Gastrocnemius medialis (tissue), 4 donors: ENCODE results near the gene CEPT1. TPM values are rescaled to one million over a fixed set of nuclear protein-coding genes. Genes with fewer than 3 reads are reported as not detected.

Experiments
- ATAC-seq, 2 donors: fragments of 150-250 bp; one replicate each; pipeline ENCODE4 v1.9.1; 2016
- DNase-seq, 2 donors: peaks; one replicate each; pipeline ENCODE4 v3.0.0-alpha.2; 2019
- H3K27ac ChIP-seq, 4 donors: fragments of 200-600 bp; sonication (generic); 1 replicate in 1 of 4; 2 replicates in 3 of 4; pipeline ENCODE4 v1.5.1; 2016 to 2018; ENCODE audit warnings: mild to moderate bottlenecking in 2 of 4, moderate library complexity in 1 of 4
- H3K27me3 ChIP-seq, 3 donors: fragments of 200-600 bp; sonication (generic) in 2 of 3; 1 replicate in 1 of 3; 2 replicates in 2 of 3; pipeline versions ENCODE4 v1.5.1 to v1.6.0; 2016 to 2019; ENCODE audit warnings: mild to moderate bottlenecking in 1 of 3, moderate library complexity in 1 of 3
- H3K36me3 ChIP-seq, 2 donors: fragments of 200-600 bp; sonication (generic) in 1 of 2; one replicate each; pipeline ENCODE4 v1.5.1; 2017 to 2018
- H3K4me1 ChIP-seq, 2 donors: fragments of 200-600 bp; sonication (generic) in 1 of 2; one replicate each; pipeline ENCODE4 v1.5.1; 2016 to 2017; ENCODE audit warnings: mild to moderate bottlenecking in 2 of 2
- H3K4me3 ChIP-seq, 4 donors: fragments of 200-600 bp; sonication (generic) in 3 of 4; 1 replicate in 1 of 4; 2 replicates in 3 of 4; pipeline ENCODE4 v1.5.1; 2016 to 2019; ENCODE audit warnings: mild to moderate bottlenecking in 2 of 4
- H3K9me3 ChIP-seq, 3 donors: fragments of 200-600 bp; sonication (generic) in 2 of 3; 1 replicate in 1 of 3; 2 replicates in 2 of 3; pipeline ENCODE4 v1.5.1; 2016 to 2019
- POLR2A ChIP-seq, 2 donors: fragments of 450-650 bp; IDR thresholded peaks; one replicate each; pipeline ENCODE4 v1.6.1; 2017; ENCODE audit warnings: antibody characterized with exemption in 2 of 2, mild to moderate bottlenecking in 2 of 2, moderate library complexity in 2 of 2
- in situ Hi-C, 4 donors: fragments of 200-750 bp; cut with MboI; loops; one replicate each; pipeline versions ENCODE4 v1.15.0 to v1.8.0; 2017; ENCODE audit warnings: low sequenced_read_pairs in 4 of 4
- intact Hi-C: fragments of 100-400 bp; cut with DNase I; formaldehyde crosslinking; loops from one replicate; pipeline ENCODE4 v1.15.1; 2023; ENCODE audit warnings: low total_unique reads
- total RNA-seq, 4 donors: library from RNA; depleted of rRNA; stranded (reverse); fragments of >200 nt; gene quantifications; one replicate each; pipeline versions ENCODE4 v1.1.0 to v1.2.3, GENCODE V29; 2016
- TF ChIP-seq, protein P1 (sequence below), 5 experiments: fragments of 450-650 bp in 3 of 5; fragments of 200-600 bp in 2 of 5; sonication (generic) in 2 of 5; IDR thresholded peaks in 4 of 5; conservative IDR thresholded peaks in 1 of 5; 1 replicate in 4 of 5; 2 replicates in 1 of 5; pipeline ENCODE4 v1.5.1; 2016 to 2019; ENCODE audit warnings: antibody characterized with exemption in 5 of 5, mild to moderate bottlenecking in 3 of 5, moderate library complexity in 3 of 5

Gene CEPT1
- total RNA-seq, 4 donors from 2014 or later: 8.2 to 14.8 (median 10.6) TPM

- peak in 1 of 2 donors; percentile 31 for ATAC-seq
- Histone ChIP-seq H3K4me3 (peak within 1 kb of the TSS in 1 of 4 donors; percentile 6), H3K4me1 (peaks cover 0 to 5% of the 10 kb centered on the region in 2 donors), H3K27me3 (peaks cover 14 to 25% (median 17%) of the 10 kb centered on the region in 3 donors), H3K9me3 (no peaks in the 10 kb centered on the region), H3K27ac (no peak within 1 kb of the TSS), H3K36me3 (no peaks in the 10 kb centered on the region)
- intact Hi-C loops (no loop called here), in situ Hi-C loops (no loop called here)
- TF ChIP-seq, protein P1, sequence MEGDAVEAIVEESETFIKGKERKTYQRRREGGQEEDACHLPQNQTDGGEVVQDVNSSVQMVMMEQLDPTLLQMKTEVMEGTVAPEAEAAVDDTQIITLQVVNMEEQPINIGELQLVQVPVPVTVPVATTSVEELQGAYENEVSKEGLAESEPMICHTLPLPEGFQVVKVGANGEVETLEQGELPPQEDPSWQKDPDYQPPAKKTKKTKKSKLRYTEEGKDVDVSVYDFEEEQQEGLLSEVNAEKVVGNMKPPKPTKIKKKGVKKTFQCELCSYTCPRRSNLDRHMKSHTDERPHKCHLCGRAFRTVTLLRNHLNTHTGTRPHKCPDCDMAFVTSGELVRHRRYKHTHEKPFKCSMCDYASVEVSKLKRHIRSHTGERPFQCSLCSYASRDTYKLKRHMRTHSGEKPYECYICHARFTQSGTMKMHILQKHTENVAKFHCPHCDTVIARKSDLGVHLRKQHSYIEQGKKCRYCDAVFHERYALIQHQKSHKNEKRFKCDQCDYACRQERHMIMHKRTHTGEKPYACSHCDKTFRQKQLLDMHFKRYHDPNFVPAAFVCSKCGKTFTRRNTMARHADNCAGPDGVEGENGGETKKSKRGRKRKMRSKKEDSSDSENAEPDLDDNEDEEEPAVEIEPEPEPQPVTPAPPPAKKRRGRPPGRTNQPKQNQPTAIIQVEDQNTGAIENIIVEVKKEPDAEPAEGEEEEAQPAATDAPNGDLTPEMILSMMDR (IDR thresholded peaks at IDR 0.05 in 4 of 5, conservative IDR thresholded peaks at IDR 0.05 in 1 of 5): no peak
- TF ChIP-seq POLR2A (IDR thresholded peaks at IDR 0.05): peak; percentile 16 to 37
- DNase-seq: peak; percentile 44 to 51
These were observed 60.1 kb downstream of the CEPT1 start, which contains the start of gene DENND2D for GRCh38 chr1:111199881-111200801. Gene DENND2D (minus strand): TSS chr1:111200646. CDS start chr1:111200459, 187 bp downstream.

DNA sequence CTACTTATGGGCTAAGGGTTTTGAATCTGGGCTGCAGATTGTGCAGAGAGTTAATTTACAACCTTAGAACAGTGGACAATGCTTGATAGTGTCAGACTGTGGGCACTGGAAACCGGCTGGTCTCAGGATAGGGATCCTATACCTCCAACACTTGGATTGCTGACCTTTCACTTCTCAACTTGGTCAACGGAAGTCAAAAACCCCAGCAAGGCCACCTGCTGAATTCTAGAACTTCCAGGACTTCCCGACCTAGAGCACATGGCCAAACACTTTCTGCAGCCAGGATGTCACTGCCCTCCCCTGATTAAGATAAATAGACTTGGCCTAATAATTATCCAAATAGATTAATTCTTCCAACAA lies 60.8 kb downstream of the CEPT1 start:
- in situ Hi-C loops: no loop called here

DNA sequence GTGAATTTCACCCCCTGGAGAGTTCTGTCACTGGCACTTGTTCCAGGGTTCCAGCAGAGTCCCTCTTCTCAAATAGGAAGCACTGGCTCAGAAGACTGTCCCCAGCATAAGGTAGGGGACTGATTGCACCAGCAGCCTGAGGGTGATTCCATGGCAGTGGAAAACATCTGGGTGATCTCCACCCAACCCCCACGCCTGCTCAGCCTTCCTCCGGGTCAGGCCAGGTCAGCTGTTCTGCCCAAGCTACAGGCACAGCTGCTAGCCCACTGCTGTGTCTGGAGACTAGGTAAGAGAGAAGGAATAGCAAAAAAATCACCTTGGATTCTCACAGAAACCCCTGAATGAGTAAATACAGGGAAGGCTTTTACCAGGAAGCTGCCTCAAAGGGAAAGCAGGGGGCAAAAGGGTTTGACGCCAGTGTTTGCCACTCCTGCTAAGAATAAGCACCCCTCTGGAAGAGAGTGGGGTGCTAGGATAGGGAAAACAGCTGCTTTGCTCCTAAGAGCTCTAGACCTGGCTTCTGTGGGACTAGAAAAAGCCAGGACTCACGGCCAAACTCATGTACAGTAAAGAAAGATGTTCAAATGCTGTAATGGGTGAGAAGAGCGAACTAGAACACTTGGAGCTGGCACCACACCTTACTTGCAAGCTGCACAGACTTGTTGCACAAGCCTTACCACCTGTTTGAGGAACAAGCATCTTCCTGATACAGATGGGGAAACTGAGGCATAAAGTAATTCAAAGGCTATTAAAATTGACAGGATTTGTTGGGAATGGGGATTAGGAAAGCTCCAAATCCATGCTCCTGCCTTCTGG lies 61.5 kb downstream of the CEPT1 start:
- H3K27me3 ChIP-seq: peaks cover 24 to 36% (median 26%) of the 10 kb centered on the region in 3 donors
- DNase-seq (no peak), ATAC-seq (no peak)
- H3K36me3 ChIP-seq: no peaks in the 10 kb centered on the region
- in situ Hi-C loops: no loop called here
- no peak overlapping the region for H3K4me3 ChIP-seq
- intact Hi-C loops: no loop called here
- TF ChIP-seq, protein P1 (IDR thresholded peaks at IDR 0.05 in 4 of 5, conservative IDR thresholded peaks at IDR 0.05 in 1 of 5): no peak
- no peaks in the 10 kb centered on the region for H3K9me3 ChIP-seq
- peaks cover 0 to 5% of the 10 kb centered on the region in 2 donors for H3K4me1 ChIP-seq
- H3K27ac ChIP-seq: no peak overlapping the region

More for the DNA sequence above, 60.8 kb downstream of the CEPT1 start:
- Histone ChIP-seq H3K4me1 (peaks cover 0 to 5% of the 10 kb centered on the region in 2 donors), H3K27me3 (peaks cover 20 to 31% (median 23%) of the 10 kb centered on the region in 3 donors), H3K4me3 (no peak overlapping the region), H3K27ac (no peak overlapping the region), H3K36me3 (no peaks in the 10 kb centered on the region), H3K9me3 (no peaks in the 10 kb centered on the region)
- ATAC-seq (no peak), DNase-seq (no peak)
- intact Hi-C loops: no loop called here
- no peak for TF ChIP-seq POLR2A (IDR thresholded peaks at IDR 0.05)
- TF ChIP-seq, protein P1 (IDR thresholded peaks at IDR 0.05 in 4 of 5, conservative IDR thresholded peaks at IDR 0.05 in 1 of 5): no peak

GRCh38 chr1:111202366-111202706 lies 62.3 kb downstream of the CEPT1 start:
- intact Hi-C loops: no loop called here
- H3K4me3 ChIP-seq: no peak overlapping the region
- TF ChIP-seq, protein P1 (IDR thresholded peaks at IDR 0.05 in 4 of 5, conservative IDR thresholded peaks at IDR 0.05 in 1 of 5): no peak
- TF ChIP-seq POLR2A (IDR thresholded peaks at IDR 0.05): no peak
- no peaks in the 10 kb centered on the region for H3K36me3 ChIP-seq
- H3K9me3 ChIP-seq: no peaks in the 10 kb centered on the region
- in situ Hi-C loops: no loop called here
- no peak overlapping the region for H3K27ac ChIP-seq
- DNase-seq (no peak), ATAC-seq (no peak)
- H3K27me3 ChIP-seq: peaks cover 24 to 41% (median 26%) of the 10 kb centered on the region in 3 donors
- peaks cover 0 to 5% of the 10 kb centered on the region in 2 donors for H3K4me1 ChIP-seq
